CD4-positive, alpha-beta T cell treated with Interleukin-10 for 1 hour (primary cell): ENCODE data around the gene ILKAP.

Experiments
- DNase-seq: peaks from one replicate; pipeline ENCODE4 v3.0.0-alpha.2; 2020

ILKAP gene

GRCh38 chr2:238149841-238150572 lies 53.5 kb downstream of the ILKAP start:
- no peak for DNase-seq

DNA sequence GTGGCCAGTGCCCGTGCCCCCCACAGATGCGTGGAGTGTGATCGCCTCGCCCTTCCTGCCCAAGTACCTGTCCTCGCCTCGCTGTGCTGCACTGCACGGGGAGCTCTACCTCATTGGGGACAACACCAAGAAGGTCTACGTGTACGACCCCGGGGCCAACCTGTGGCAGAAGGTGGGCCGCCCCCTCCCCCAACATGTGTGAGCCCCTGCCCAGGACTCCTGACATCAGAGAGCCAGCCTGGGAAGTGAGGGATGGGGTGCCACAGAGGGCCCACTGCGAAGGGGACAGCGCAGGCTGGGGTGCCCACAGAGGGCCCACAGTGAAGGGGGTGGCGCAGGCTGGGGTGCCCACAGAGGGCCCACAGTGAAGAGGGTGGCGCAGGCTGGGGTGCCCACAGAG lies 54.5 kb downstream of the ILKAP start:
- DNase-seq = no peak

DNA sequence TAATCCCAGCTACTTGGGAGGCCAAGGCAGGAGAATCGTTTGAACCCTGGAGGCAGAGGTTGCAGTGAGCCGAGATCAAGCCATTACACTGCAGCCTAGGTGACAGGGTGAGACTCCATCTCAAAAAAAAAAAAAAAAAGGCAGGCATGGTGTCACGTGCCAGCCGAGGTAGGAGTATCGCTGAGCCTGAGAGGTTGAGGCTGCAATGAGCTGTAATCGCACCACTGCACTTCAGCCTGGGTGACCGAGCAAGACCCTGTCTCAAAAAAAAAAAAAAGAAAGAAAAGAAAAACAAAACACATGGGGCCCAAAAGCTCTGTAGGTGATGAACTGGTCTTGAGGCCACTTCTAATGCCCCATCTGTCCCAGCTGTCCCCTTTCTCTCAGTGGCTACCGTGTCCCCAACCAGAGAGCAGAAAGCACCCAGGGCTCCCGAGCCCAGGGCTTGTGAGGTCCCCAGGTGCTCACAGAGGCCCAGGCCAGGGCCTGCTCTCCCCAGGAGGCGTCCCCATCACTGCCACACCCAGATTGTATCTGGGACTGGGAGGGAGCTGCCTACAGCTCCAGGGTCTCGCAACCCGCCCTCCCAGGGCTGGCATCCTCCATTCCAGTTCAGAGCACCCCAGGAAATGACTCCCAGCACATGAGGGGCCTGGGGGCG lies 56.5 kb downstream of the ILKAP start:
- no peak for DNase-seq

- no peak for DNase-seq
Observed at GRCh38 chr2:238145851-238146250, 57.6 kb downstream of the ILKAP start.

DNA sequence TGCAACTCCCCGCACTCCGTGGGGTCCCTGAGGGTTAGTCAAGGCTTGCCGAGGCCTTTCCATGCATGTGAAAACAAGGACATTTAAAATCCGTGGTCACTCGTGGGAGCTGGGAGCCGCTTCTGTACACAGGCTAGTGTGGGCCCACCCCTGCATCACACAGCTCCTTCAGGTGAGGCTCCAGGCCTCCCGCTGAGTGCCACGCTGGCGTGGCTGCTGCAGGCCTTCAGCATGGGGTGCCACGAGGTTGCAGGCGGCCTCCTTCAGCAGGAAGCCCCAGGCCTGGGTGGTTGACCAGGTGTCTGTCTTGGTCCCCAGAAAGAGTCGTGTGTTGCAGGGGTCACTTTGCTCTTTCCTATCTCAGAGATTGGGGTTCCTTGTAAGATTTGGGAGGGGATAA lies 58.4 kb downstream of the ILKAP start:
- DNase-seq = no peak

DNA sequence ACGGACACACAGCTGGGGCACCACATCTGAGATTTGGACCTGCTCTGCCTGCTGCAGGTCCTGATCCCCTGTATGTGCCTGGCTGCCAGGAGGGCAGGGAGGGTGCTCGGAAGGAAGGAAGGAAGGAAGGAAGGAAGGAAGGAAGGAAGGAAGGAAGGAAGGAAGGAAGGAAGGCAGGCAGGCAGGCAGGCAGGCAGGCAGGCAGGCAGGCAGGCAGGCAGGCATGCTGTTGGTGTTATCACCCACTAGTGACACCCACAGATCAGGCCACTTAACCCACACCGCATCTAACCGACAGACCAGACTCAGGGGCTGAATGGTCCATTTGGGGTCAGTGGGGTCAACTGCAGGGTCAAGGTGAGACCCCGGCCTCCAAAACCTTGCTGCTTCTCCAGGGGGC lies 59.2 kb downstream of the ILKAP start:
- DNase-seq = no peak

DNA sequence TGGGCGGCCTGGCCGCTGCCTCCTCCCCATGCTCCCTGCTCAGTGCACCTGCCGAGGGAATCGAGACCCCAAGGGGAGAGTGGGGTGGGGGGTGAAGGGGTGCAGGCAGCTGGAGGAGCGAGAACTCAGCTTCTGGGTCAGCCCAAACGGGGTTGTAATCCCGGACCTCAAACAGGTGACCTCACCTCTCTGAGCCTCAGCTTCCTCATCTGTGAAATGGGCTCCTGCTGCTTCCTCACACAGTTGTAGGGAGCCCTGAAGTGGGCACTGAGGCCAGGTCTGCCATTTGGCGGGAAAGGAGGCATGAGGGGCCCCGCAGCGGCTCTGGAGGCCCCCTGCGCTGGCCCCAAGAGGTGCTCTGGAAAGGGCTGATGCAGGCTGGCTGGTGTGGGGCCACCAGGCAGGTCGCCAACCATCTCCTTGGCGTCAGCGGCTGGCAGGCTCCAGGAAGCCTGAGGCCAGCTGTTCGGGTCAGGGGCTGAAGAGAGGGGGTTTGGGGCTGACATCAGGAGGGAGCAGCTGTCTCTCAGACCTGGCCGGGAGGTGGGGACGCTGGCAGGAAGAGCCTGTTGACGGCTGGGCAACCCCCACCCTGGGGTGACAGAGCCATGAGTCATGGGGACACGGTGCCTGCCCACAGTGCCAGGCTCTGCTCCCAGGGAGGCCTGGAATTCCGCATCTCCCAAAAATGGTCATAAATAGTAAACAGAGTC lies 60.1 kb downstream of the ILKAP start:
- DNase-seq = no peak

- DNase-seq = no peak
Observed at GRCh38 chr2:238142382-238143205, 60.9 kb downstream of the ILKAP start.

- DNase-seq = no peak
Observed at GRCh38 chr2:238141541-238142318, 61.8 kb downstream of the ILKAP start.

- no peak for DNase-seq
Observed at GRCh38 chr2:238140721-238141540, 62.6 kb downstream of the ILKAP start.

GRCh38 chr2:238140040-238140439 lies 63.5 kb downstream of the ILKAP start:
- no peak for DNase-seq

DNA sequence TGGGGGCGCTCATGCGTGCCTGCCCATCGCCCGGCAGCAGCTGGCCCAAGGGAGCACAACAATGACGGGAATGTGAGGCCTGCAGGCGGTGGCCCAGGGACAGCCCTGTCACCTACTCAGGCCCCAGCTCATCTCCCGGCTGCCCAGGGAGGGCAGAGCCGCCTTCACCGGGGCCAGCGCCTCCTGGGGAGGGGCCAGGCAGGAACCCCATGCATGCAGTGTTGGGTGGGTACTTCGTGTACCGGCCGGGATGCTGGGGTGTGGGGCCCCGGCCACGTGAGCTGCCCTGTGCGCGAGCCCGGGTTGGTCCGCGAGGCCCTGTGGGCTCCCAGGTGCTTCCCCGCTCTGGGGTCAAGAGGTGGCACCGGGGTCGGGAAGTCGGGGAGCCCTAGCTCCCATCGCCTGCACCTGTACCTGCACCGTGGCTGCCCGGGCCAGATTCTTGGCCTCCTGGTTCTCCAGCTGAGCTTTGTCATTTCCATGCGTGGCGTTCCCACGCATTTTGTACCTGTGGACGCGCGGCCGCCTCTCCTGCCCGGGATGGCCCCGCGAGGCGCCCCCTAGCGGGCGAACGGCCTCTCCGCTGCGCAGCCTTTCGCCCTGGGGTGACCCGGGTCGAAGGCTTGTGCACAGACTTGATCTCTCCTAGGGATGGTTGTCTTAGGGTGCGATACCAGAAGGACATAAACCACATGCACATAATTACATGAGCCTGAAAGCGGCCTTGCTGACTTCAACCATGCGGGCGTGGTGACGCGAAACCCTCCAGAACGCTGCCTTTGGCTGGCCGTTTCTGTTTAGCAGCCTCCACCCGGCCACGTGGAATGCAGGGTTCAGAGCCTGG lies 64.1 kb downstream of the ILKAP start:
- DNase-seq = peak; percentile 28

DNA sequence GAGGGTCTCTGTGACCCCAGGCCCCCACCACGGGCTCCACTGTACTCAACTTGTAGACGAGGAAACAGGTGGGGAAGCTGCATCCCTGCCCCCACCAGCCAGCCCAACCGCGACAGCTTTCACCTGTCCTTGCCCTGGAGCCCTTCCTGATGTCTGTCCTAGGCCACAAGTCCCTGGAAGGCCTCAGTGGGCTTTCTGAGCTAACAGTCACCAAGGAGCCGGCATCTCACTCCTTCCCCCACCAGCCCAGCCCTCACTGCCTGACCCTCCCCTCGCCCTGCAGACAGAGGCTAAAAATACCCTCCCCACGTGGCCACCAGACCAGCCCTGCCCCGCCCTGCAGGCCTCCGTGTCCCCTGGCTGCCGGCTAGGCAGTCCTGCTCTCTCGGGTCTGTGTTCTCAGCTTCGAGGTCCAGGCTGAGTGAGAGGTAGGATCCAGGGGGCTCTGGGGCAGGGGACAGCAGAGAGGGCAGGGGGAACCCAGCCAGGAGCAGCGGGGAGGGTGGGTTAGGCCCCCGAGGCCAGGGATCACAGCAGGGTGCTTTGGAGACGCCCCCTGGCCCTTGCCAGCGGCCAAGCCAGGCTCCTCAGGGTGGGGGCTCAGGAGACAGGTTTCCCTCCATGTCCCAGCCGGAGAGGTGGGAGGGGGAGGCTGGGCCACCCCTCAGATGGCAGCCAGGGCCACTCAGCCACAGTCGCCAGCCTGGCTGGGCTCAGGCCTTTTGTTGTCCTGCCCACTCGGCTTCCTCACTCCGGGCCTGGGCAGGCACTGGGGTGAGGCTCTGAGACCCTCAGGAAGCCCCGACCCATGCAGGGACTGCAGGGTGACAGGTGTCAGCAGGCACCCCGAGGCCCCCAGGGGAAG lies 64.9 kb downstream of the ILKAP start, which contains the start of gene KLHL30:
TSS of gene KLHL30 (plus strand) at position 338 of the 865 bp plus-strand sequence. CDS start 2,087 bp downstream, outside the sequence.
- DNase-seq = no peak

GRCh38 chr2:238137885-238138284 lies 65.6 kb downstream of the ILKAP start:
- no peak for DNase-seq

- DNase-seq = no peak
Observed at GRCh38 chr2:238136820-238137537, 66.5 kb downstream of the ILKAP start.

DNA sequence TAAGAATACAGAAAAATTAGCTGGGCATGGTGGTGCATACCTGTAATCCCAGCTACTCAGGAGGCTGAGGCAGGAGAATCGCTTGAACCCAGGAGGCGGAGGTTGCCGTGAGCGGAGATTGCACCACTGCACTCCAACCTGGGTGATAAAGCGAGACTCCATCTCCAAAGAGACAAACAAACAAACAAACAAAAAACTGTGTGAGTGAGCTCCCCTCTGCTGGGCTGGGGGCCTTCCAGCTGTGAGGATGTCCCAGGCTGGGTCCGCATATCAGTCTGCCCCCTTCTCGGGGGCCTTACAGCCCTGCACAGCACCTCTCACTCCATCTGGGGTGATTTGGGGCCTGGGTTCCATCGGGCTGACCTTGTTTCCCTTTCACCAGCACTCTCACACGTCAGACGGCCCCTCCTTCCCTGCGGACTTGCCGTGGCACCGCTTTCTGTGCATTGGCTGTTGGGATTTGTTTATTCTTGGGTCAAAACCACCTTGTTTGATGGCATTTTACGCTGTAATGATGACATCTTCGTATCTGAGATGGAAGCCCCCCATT lies 67.8 kb downstream of the ILKAP start:
- no peak for DNase-seq

- DNase-seq = no peak
Observed at GRCh38 chr2:238134393-238134785, 69.1 kb downstream of the ILKAP start.
